A549 (cell line): Measurements from ENCODE around the gene OR4K1. TPM values are rescaled to one million over a fixed set of nuclear protein-coding genes. Genes with fewer than 3 reads are reported as not detected.

Source experiments
- ATAC-seq, 2 experiments: fragments of 200-7000 bp in 1 of 2; fragments of >200 bp in 1 of 2; cut with Nextera tagmentation in 1 of 2; cut with Tn5 transposase in 1 of 2; 3 replicates each; pipeline versions ENCODE4 v1.8.0 to v1.9.1; 2018 to 2020; ENCODE audit warnings: mild to moderate bottlenecking in 1 of 2, moderate library complexity in 1 of 2
- CTCF ChIA-PET: fragments of 300-600 bp; sonication (Branson Sonifier 250); formaldehyde crosslinking; extraction: SDS; loops from one replicate; lab custom pipeline; 2021; ENCODE audit warnings: antibody characterized with exemption, inconsistent platforms; lab: Yijun Ruan, JAX
- POLR2A ChIA-PET: fragments of 350-600 bp; formaldehyde crosslinking; extraction: SDS; loops from one replicate; lab custom pipeline; 2021; ENCODE audit warnings: antibody characterized with exemption, inconsistent platforms; lab: Yijun Ruan, JAX
- DNase-seq, 2 experiments: peaks; one replicate each; pipeline versions ENCODE4 v3.0.0 to v3.0.0-alpha.2; 2011 to 2016; ENCODE audit warnings: low read depth in 1 of 2, low spot score in 1 of 2
- FAIRE-seq: peaks from 2 replicates; lab custom pipeline; 2011; peaks lifted over from hg19 to GRCh38; lab: Jason Lieb, UNC
- H3K27ac ChIP-seq, 2 experiments: fragments of >200 bp; sonication (Bioruptor Twin); formaldehyde crosslinking; 3 replicates each; pipeline ENCODE4 v1.5.1; 2016 to 2017
- H3K4me1 ChIP-seq: fragments of >200 bp; sonication (Bioruptor Twin); formaldehyde crosslinking; 3 replicates; pipeline ENCODE4 v1.6.1; 2016
- H3K4me2 ChIP-seq: fragments of >200 bp; sonication (Bioruptor Twin); formaldehyde crosslinking; 3 replicates; pipeline ENCODE4 v1.6.1; 2016
- H3K4me3 ChIP-seq: fragments of >200 bp; sonication (Bioruptor Twin); formaldehyde crosslinking; 3 replicates; pipeline ENCODE4 v1.5.1; 2016
- H3K9me3 ChIP-seq: fragments of >200 bp; sonication (Bioruptor Twin); formaldehyde crosslinking; 3 replicates; pipeline ENCODE4 v1.6.1; 2016
- ATOH8 ChIP-seq: fragments of 250-450 bp; sonication (Bioruptor Pico); IDR thresholded peaks from 2 replicates; pipeline ENCODE4 v1.5.0; 2020; ENCODE audit warnings: low read depth, mild to moderate bottlenecking, moderate library complexity
- CBX2 ChIP-seq: fragments of 200-600 bp; sonication (generic); IDR thresholded peaks from 2 replicates; pipeline ENCODE4 v1.6.1; 2016; ENCODE audit warnings: low read depth, mild to moderate bottlenecking, borderline replicate concordance
- CBX8 ChIP-seq: fragments of 200-600 bp; sonication (generic); IDR thresholded peaks from 2 replicates; pipeline ENCODE4 v1.6.1; 2016
- CEBPB ChIP-seq, 2 experiments: fragments of >200 bp in 1 of 2; sonication (Bioruptor Twin) in 1 of 2; formaldehyde crosslinking in 1 of 2; IDR thresholded peaks; 2 replicates each; pipeline ENCODE4 v1.6.1; 2012 to 2016
- CHD4 ChIP-seq: fragments of 200-600 bp; sonication (generic); IDR thresholded peaks from 2 replicates; pipeline ENCODE4 v1.6.1; 2016; ENCODE audit warnings: antibody characterized with exemption, mild to moderate bottlenecking, borderline replicate concordance
- CTCF ChIP-seq: fragments of >200 bp; sonication (Bioruptor Twin); formaldehyde crosslinking; IDR thresholded peaks from 3 replicates; pipeline ENCODE4 v1.5.1; 2016
- EP300 ChIP-seq, 2 experiments: fragments of >200 bp; sonication (Bioruptor Twin); formaldehyde crosslinking; IDR thresholded peaks; 2 replicates in 1 of 2; 3 replicates in 1 of 2; pipeline ENCODE4 v1.6.1; 2016 to 2017
- ESRRA ChIP-seq: fragments of 150-350 bp; IDR thresholded peaks from 2 replicates; pipeline ENCODE4 v1.6.1; 2014; ENCODE audit warnings: mild to moderate bottlenecking, low read length, borderline replicate concordance
- GATA3 ChIP-seq: IDR thresholded peaks from 2 replicates; pipeline ENCODE4 v1.6.1; 2012; ENCODE audit warnings: borderline replicate concordance
- HDAC2 ChIP-seq: fragments of 200-600 bp; sonication (generic); IDR thresholded peaks from 2 replicates; pipeline ENCODE4 v1.6.1; 2016
- HES2 ChIP-seq: fragments of >200 bp; sonication (Bioruptor Twin); formaldehyde crosslinking; IDR thresholded peaks from 2 replicates; pipeline ENCODE4 v1.6.1; 2016
- HEYL ChIP-seq: fragments of 250-450 bp; sonication (Bioruptor Pico); IDR thresholded peaks from 2 replicates; pipeline ENCODE4 v1.8.0; 2021; ENCODE audit warnings: mild to moderate bottlenecking, moderate library complexity
- HOXA7 ChIP-seq: fragments of 250-450 bp; sonication (Bioruptor Pico); IDR thresholded peaks from 2 replicates; pipeline ENCODE4 v1.5.0; 2020; ENCODE audit warnings: mild to moderate bottlenecking, moderate library complexity
- JUN ChIP-seq, 2 experiments: fragments of >200 bp; sonication (Bioruptor Twin); formaldehyde crosslinking; IDR thresholded peaks; 2 replicates in 1 of 2; 3 replicates in 1 of 2; pipeline ENCODE4 v1.6.1; 2016 to 2017
- KDM1A ChIP-seq: fragments of 200-600 bp; sonication (generic); IDR thresholded peaks from 2 replicates; pipeline ENCODE4 v1.6.1; 2016; ENCODE audit warnings: low read depth, mild to moderate bottlenecking
- KDM5A ChIP-seq: fragments of 200-600 bp; sonication (generic); IDR thresholded peaks from 2 replicates; pipeline ENCODE4 v1.6.1; 2016; ENCODE audit warnings: antibody characterized with exemption, mild to moderate bottlenecking
- MAX ChIP-seq: IDR thresholded peaks from 2 replicates; pipeline ENCODE4 v1.6.1; 2012
- MYC ChIP-seq: IDR thresholded peaks from 2 replicates; pipeline ENCODE4 v1.6.1; 2012; ENCODE audit warnings: mild to moderate bottlenecking, inconsistent platforms, low read length, improper control_type of control experiment, borderline replicate concordance
- NFE2L2 ChIP-seq: fragments of 150-350 bp; conservative IDR thresholded peaks from 2 replicates; pipeline ENCODE4 v1.6.1; 2014; ENCODE audit warnings: low read length
- NPAS2 ChIP-seq: fragments of 250-450 bp; sonication (Bioruptor Pico); IDR thresholded peaks from 2 replicates; pipeline ENCODE4 v1.8.0; 2022; ENCODE audit warnings: mild to moderate bottlenecking, moderate library complexity, borderline replicate concordance
- PHF8 ChIP-seq: fragments of 200-600 bp; sonication (generic); IDR thresholded peaks from 2 replicates; pipeline ENCODE4 v1.6.1; 2016; ENCODE audit warnings: low read depth, mild to moderate bottlenecking, antibody characterized with exemption, moderate library complexity, borderline replicate concordance
- POLR2AphosphoS2 ChIP-seq: conservative IDR thresholded peaks from 2 replicates; pipeline ENCODE4 v1.6.1; 2012; ENCODE audit warnings: low read length, improper control_type of control experiment, inconsistent platforms
- RAD21 ChIP-seq, 2 experiments: fragments of >200 bp in 1 of 2; sonication (Bioruptor Twin) in 1 of 2; formaldehyde crosslinking in 1 of 2; IDR thresholded peaks in 1 of 2; conservative IDR thresholded peaks in 1 of 2; 2 replicates in 1 of 2; 3 replicates in 1 of 2; pipeline ENCODE4 v1.6.1; 2012 to 2018; ENCODE audit warnings: inconsistent platforms in 1 of 2
- RCOR1 ChIP-seq: fragments of 150-350 bp; IDR thresholded peaks from 2 replicates; pipeline ENCODE4 v1.6.1; 2014; ENCODE audit warnings: antibody characterized with exemption, low read length, low read depth
- RNF2 ChIP-seq: fragments of 200-600 bp; sonication (generic); IDR thresholded peaks from 2 replicates; pipeline ENCODE4 v1.6.1; 2016; ENCODE audit warnings: low read depth, mild to moderate bottlenecking, antibody characterized with exemption, moderate library complexity, borderline replicate concordance
- ZC3H11A ChIP-seq: fragments of 450-650 bp; IDR thresholded peaks from 2 replicates; pipeline ENCODE4 v1.6.1; 2014; ENCODE audit warnings: antibody characterized with exemption, mild to moderate bottlenecking
- ZNF302 ChIP-seq: fragments of 250-450 bp; sonication (Bioruptor Pico); IDR thresholded peaks from 2 replicates; pipeline ENCODE4 v1.9.0; 2021; ENCODE audit warnings: inconsistent platforms, mild to moderate bottlenecking, moderate library complexity
- ZSCAN20 ChIP-seq: fragments of 250-450 bp; sonication (Bioruptor Pico); IDR thresholded peaks from 2 replicates; pipeline ENCODE4 v1.8.0; 2022; ENCODE audit warnings: mild to moderate bottlenecking, moderate library complexity
- WGBS: methylation state at CpG from one replicate; pipeline ENCODE4 v1.1.6; 2017; ENCODE audit errors: missing lambda C conversion rate; 5-methylcytosine and 5-hydroxymethylcytosine counted together
- polyA plus RNA-seq, 4 experiments: library from polyadenylated mRNA; depleted of rRNA in 3 of 4; stranded (reverse); fragments of >200 nt; fragmentation: RNase III in 1 of 4; extraction: RNeasy Plus Mini Kit Qiagen cat#74134 plus additional on column Dnase treatment in 1 of 4; gene quantifications; 2 replicates in 3 of 4; 3 replicates in 1 of 4; pipeline ENCODE4 v1.2.3, GENCODE V29; 2011 to 2017
- TF ChIP-seq, protein P1 (sequence below): fragments of 150-350 bp; IDR thresholded peaks from 2 replicates; pipeline ENCODE4 v1.6.1; 2014; ENCODE audit warnings: low read depth, mild to moderate bottlenecking, low read length
- TF ChIP-seq, protein P2 (sequence below): IDR thresholded peaks from 2 replicates; pipeline ENCODE4 v1.6.1; 2012; ENCODE audit warnings: low read depth, borderline replicate concordance

OR4K1 gene
- polyA plus RNA-seq, 2 of the 4 experiments (the other 2 are of a cell fraction), result not detected

- H3K4me2 ChIP-seq, result no peak overlapping the region
- TF ChIP-seq HEYL (CRISPR knock-in tag) (no peak), HDAC2 (no peak), HOXA7 (CRISPR knock-in tag) (no peak), ZSCAN20 (CRISPR knock-in tag) (no peak), RNF2 (no peak), KDM1A (no peak), GATA3 (no peak), JUN (IDR thresholded peaks at IDR 0.05) (no peak), MYC (no peak), KDM5A (no peak), ZC3H11A (no peak), CHD4 (no peak), CEBPB (IDR thresholded peaks at IDR 0.05) (no peak), RAD21 (conservative IDR thresholded peaks at IDR 0.05 in 1 of 2, IDR thresholded peaks at IDR 0.05 in 1 of 2) (no peak), PHF8 (no peak), ATOH8 (CRISPR knock-in tag) (no peak), CTCF (no peak)
- TF ChIP-seq, all 56 proteins: peak for 0
- Histone ChIP-seq H3K4me3 (no peak overlapping the region), H3K9me3 (no peaks in the 10 kb centered on the region), H3K27ac (no peak overlapping the region), H3K4me1 (no peaks in the 10 kb centered on the region)
- CTCF ChIA-PET, result interaction anchor here (1.8 kb wide), 1 partner anchor 18 kb away, joined by 6 read pairs; no protein-coding TSS in a partner anchor
- 45% methylated on average over 3 of the region's 3 CpGs for WGBS
- FAIRE-seq (no peak), DNase-seq (no peak), ATAC-seq (no peak)
- POLR2A ChIA-PET, result no interaction called here
Measured at GRCh38 chr14:19900999-19901398, 29.7 kb upstream of the OR4K1 start.

- H3K9me3 ChIP-seq, result no peaks in the 10 kb centered on the region
- no peak for FAIRE-seq
Measured at GRCh38 chr14:19902409-19902808, 28.3 kb upstream of the OR4K1 start.

More at GRCh38 chr14:19902409-19902808, 28.3 kb upstream of the OR4K1 start:
- DNase-seq (no peak), ATAC-seq (no peak)
- WGBS, result 7% methylated on average over 4 of the region's 4 CpGs
- H3K4me1 ChIP-seq, result no peaks in the 10 kb centered on the region
- no peak overlapping the region for H3K4me3 ChIP-seq
- ChIA-PET CTCF (interaction anchor here (0.6 to 1.8 kb wide), 4 partner anchors 9 to 23 kb away, joined by 3 to 6 read pairs (median 3); no protein-coding TSS in a partner anchor), POLR2A (no interaction called here)
- H3K4me2 ChIP-seq, result no peak overlapping the region
- no peak for TF ChIP-seq CHD4
- no peak for TF ChIP-seq RAD21 (conservative IDR thresholded peaks at IDR 0.05 in 1 of 2, IDR thresholded peaks at IDR 0.05 in 1 of 2)
- no peak for TF ChIP-seq ESRRA
- no peak for TF ChIP-seq HOXA7 (CRISPR knock-in tag)
- no peak for TF ChIP-seq CTCF
- no peak for TF ChIP-seq MAX
- no peak for TF ChIP-seq RCOR1
- TF ChIP-seq KDM1A, result no peak
- TF ChIP-seq NPAS2 (CRISPR knock-in tag), result no peak
- no peak for TF ChIP-seq CBX8
- no peak for TF ChIP-seq ZNF302 (CRISPR knock-in tag)
- TF ChIP-seq POLR2AphosphoS2, result no peak
- no peak for TF ChIP-seq CBX2
- TF ChIP-seq HES2, result no peak
- TF ChIP-seq JUN (IDR thresholded peaks at IDR 0.05), result no peak
- TF ChIP-seq, protein P1, sequence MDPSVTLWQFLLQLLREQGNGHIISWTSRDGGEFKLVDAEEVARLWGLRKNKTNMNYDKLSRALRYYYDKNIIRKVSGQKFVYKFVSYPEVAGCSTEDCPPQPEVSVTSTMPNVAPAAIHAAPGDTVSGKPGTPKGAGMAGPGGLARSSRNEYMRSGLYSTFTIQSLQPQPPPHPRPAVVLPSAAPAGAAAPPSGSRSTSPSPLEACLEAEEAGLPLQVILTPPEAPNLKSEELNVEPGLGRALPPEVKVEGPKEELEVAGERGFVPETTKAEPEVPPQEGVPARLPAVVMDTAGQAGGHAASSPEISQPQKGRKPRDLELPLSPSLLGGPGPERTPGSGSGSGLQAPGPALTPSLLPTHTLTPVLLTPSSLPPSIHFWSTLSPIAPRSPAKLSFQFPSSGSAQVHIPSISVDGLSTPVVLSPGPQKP, result no peak
- TF ChIP-seq EP300 (IDR thresholded peaks at IDR 0.05), result no peak
- TF ChIP-seq HEYL (CRISPR knock-in tag), result no peak
- no peak for TF ChIP-seq NFE2L2
- TF ChIP-seq, protein P2, sequence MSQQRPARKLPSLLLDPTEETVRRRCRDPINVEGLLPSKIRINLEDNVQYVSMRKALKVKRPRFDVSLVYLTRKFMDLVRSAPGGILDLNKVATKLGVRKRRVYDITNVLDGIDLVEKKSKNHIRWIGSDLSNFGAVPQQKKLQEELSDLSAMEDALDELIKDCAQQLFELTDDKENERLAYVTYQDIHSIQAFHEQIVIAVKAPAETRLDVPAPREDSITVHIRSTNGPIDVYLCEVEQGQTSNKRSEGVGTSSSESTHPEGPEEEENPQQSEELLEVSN, result no peak
- H3K27ac ChIP-seq, result no peak overlapping the region
